ENCODE results near the gene CIDEC. TPM values are rescaled to one million over a fixed set of nuclear protein-coding genes. Genes with fewer than 3 reads are reported as not detected.
"Not testable (repeated sequence)": the region's sequence is repeated elsewhere in the genome, so short reads cannot be mapped to it uniquely, and the experiment has no call there.

Gene CIDEC
- total and polyA plus RNA-seq, 2 of the 13 experiments (the other 11 are each of a cell fraction or from before 2014, with no cell fraction given), result 2.5 to 10.4 TPM

DNA sequence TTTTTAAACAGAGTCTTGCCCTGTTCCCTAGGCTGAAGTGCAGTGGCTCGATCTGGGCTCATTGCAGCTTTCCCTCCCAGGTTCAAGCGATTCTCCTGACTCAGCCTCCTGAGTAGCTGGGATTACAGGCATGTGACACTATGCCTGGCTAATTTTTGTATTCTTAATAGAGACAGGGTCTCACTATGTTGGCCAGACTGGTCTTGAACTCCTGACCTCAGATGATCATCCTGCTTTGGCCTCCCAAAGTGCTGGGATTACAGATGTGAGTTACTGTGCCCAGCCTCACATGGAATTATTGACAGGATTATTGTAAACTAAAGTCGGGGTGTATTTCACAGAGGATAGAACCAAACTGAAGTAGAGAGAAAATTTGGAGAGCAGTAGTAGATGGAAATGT is 15.7 kb upstream of the CIDEC start:
- H3K9ac ChIP-seq (ENCODE audit: insufficient read depth, low read depth, low read length); H3K9me3 ChIP-seq (ENCODE audit: low read length); H2AFZ ChIP-seq (ENCODE audit: low read length); CTCF ChIA-PET (ENCODE audit: low intra/inter-chr PET ratio, low total read pairs); H3K27me3 ChIP-seq (ENCODE audit: control insufficient read depth in 1 of 2, insufficient read depth in 2 of 2, low read length in 2 of 2); H3K4me2 ChIP-seq (ENCODE audit: low read depth, low read length); DNase-seq (ENCODE audit: low spot score); H3K4me3 ChIP-seq (replicated peaks in 1 of 3; ENCODE audit: insufficient read depth in 1 of 3, low read depth in 2 of 3, low read length in 3 of 3); BruUV-seq (replicated peaks); H4K20me1 ChIP-seq (ENCODE audit: insufficient read depth, low read length); H3K36me3 ChIP-seq (replicated peaks in 1 of 2; ENCODE audit: control insufficient read depth in 1 of 2, insufficient read depth in 2 of 2, low read length in 2 of 2); ATAC-seq: not testable (repeated sequence)
- 89% methylated on average over 3 of the region's 3 CpGs for WGBS (ENCODE audit: low lambda C conversion rate)
- intact Hi-C loops (cut with micrococcal nuclease; ENCODE audit: unreplicated experiment), result loop anchor here (5.0 kb wide), 1 partner anchor 37 kb away; the partner anchor contains the start of gene CRELD1
- TF ChIP-seq POLR2A (IDR thresholded peaks at IDR 0.05; ENCODE audit: insufficient read depth in 1 of 2, low read depth in 2 of 2, low read length in 2 of 2) (0 out of 4 replicates have a peak, but pooled peaks of 1 of the 2 experiments have one; percentile 18), ZNF121 (CRISPR knock-in tag; IDR thresholded peaks at IDR 0.05) (0 out of 2 replicates have a peak, but pooled peaks have one; percentile 60)
- POLR2A ChIA-PET, result interaction anchor here (1.3 to 1.4 kb wide), 2 partner anchors 31 to 56 kb away, joined by 3 read pairs; no protein-coding TSS in a partner anchor
- Histone ChIP-seq H3K4me1 (ENCODE audit: insufficient read depth, low read length) (peaks cover 74% of the 10 kb centered on the region), H3K79me2 (ENCODE audit: insufficient read depth, low read length) (peaks cover 23% of the 10 kb centered on the region), H3K27ac (ENCODE audit: extremely low read length, insufficient read depth, low read length) (peak overlapping the region; percentile 100)
- peak; percentile 30 for FAIRE-seq
- in situ Hi-C loops (cut with HindIII; ENCODE audit: extremely low pct_ligation_motif_present, low pct_unique_long_range_greater_than_20kb), result loop anchor here (5.0 kb wide), 1 partner anchor 33 kb away; no protein-coding TSS in a partner anchor

DNA sequence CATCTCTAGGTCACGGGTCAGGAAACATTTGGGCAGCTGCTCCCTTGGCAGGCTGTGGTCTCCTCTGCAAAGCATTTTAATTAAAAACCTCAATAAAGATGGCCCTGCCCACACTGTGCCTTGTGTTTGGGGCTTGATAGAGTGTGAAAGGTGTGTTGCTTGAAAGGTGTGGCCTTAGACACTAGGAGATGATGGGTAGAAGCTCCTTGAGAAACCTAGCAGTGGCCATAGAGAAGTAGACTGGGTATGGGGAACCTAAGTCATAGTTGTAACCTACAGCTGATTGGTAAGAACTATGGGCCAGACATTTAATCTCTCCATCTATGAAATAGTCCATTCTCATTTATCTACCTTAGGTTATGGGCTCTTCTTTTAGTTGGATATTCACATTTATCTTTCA is 13.7 kb upstream of the CIDEC start:
- CTCF ChIA-PET (ENCODE audit: low intra/inter-chr PET ratio, low total read pairs), result no interaction called here
- H3K27ac ChIP-seq (ENCODE audit: extremely low read length, insufficient read depth, low read length), result no peak overlapping the region
- no peak overlapping the region for H2AFZ ChIP-seq (ENCODE audit: low read length)
- TF ChIP-seq, protein P1, sequence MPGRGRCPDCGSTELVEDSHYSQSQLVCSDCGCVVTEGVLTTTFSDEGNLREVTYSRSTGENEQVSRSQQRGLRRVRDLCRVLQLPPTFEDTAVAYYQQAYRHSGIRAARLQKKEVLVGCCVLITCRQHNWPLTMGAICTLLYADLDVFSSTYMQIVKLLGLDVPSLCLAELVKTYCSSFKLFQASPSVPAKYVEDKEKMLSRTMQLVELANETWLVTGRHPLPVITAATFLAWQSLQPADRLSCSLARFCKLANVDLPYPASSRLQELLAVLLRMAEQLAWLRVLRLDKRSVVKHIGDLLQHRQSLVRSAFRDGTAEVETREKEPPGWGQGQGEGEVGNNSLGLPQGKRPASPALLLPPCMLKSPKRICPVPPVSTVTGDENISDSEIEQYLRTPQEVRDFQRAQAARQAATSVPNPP (CRISPR knock-in tag; IDR thresholded peaks at IDR 0.05), result no peak
- TF ChIP-seq POLR2AphosphoS5 (IDR thresholded peaks at IDR 0.05; ENCODE audit: low read depth, low read length) (peak; percentile 36; the same call in 1 of the 2 replicates), PAF1 (CRISPR knock-in tag; IDR thresholded peaks at IDR 0.05) (peak; percentile 81; the same call in 1 of the 2 replicates), AGO2 (optimal IDR thresholded peaks at IDR 0.05; ENCODE audit: low read depth, low read length) (peak; percentile 26), RBFOX2 (IDR thresholded peaks at IDR 0.05; ENCODE audit: low read depth, low read length) (peak; percentile 55; the same call in 1 of the 2 replicates), ZNF530 (CRISPR knock-in tag; IDR thresholded peaks at IDR 0.05; ENCODE audit: low read depth) (no peak), REPIN1 (CRISPR knock-in tag; IDR thresholded peaks at IDR 0.05; ENCODE audit: borderline replicate concordance, low read depth) (no peak), HCFC1 (IDR thresholded peaks at IDR 0.05; ENCODE audit: low read depth, low read length) (no peak)
- TF ChIP-seq, protein P2, sequence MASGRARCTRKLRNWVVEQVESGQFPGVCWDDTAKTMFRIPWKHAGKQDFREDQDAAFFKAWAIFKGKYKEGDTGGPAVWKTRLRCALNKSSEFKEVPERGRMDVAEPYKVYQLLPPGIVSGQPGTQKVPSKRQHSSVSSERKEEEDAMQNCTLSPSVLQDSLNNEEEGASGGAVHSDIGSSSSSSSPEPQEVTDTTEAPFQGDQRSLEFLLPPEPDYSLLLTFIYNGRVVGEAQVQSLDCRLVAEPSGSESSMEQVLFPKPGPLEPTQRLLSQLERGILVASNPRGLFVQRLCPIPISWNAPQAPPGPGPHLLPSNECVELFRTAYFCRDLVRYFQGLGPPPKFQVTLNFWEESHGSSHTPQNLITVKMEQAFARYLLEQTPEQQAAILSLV (CRISPR knock-in tag; IDR thresholded peaks at IDR 0.05; ENCODE audit: borderline replicate concordance), result no peak
- TF ChIP-seq, protein P3, sequence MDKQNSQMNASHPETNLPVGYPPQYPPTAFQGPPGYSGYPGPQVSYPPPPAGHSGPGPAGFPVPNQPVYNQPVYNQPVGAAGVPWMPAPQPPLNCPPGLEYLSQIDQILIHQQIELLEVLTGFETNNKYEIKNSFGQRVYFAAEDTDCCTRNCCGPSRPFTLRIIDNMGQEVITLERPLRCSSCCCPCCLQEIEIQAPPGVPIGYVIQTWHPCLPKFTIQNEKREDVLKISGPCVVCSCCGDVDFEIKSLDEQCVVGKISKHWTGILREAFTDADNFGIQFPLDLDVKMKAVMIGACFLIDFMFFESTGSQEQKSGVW (CRISPR knock-in tag; IDR thresholded peaks at IDR 0.05; ENCODE audit: borderline replicate concordance), result no peak
- in situ Hi-C loops (cut with HindIII; ENCODE audit: extremely low pct_ligation_motif_present, low pct_unique_long_range_greater_than_20kb), result no loop called here
- 100% methylated on average over 1 of the region's 1 CpG for WGBS (ENCODE audit: low lambda C conversion rate)
- no peak overlapping the region for H3K4me3 ChIP-seq (replicated peaks in 1 of 3; ENCODE audit: insufficient read depth in 1 of 3, low read depth in 2 of 3, low read length in 3 of 3)
- no peaks in the 10 kb centered on the region for H4K20me1 ChIP-seq (ENCODE audit: insufficient read depth, low read length)
- FAIRE-seq, result no peak
- H3K4me2 ChIP-seq (ENCODE audit: low read depth, low read length), result no peak overlapping the region
- no peak for DNase-seq (ENCODE audit: low spot score)
- peaks cover 26% of the 10 kb centered on the region for H3K79me2 ChIP-seq (ENCODE audit: insufficient read depth, low read length)
- no TSS peak for BruUV-seq (replicated peaks)
- H3K4me1 ChIP-seq (ENCODE audit: insufficient read depth, low read length), result peaks cover 69% of the 10 kb centered on the region
- peaks cover 3 to 9% of the 10 kb centered on the region in 2 experiments; a peak in 4 of 5 replicates for H3K36me3 ChIP-seq (replicated peaks in 1 of 2; ENCODE audit: control insufficient read depth in 1 of 2, insufficient read depth in 2 of 2, low read length in 2 of 2)
- no peak overlapping the region for H3K9ac ChIP-seq (ENCODE audit: insufficient read depth, low read depth, low read length)
- POLR2A ChIA-PET, result interaction anchor here (1.7 to 2.3 kb wide), 5 partner anchors 9 to 53 kb away, joined by 3 to 16 read pairs (median 8); partner anchors contain the start of genes CRELD1, IL17RC, IL17RE and RPUSD3
- no peaks in the 10 kb centered on the region; a peak in 1 of 5 replicates for H3K27me3 ChIP-seq (ENCODE audit: control insufficient read depth in 1 of 2, insufficient read depth in 2 of 2, low read length in 2 of 2)
- H3K9me3 ChIP-seq (ENCODE audit: low read length), result no peaks in the 10 kb centered on the region
- intact Hi-C loops (cut with micrococcal nuclease; ENCODE audit: unreplicated experiment), result no loop called here
- ATAC-seq, result no peak

All from HepG2 (cell line).